GM18505 (cell line): ENCODE data around the gene PSD4.

Source experiments
- ATAC-seq: cut with Tn5 transposase; IDR thresholded peaks from one replicate; pipeline ENCODE4 v1.9.1; 2021; ENCODE audit not compliant: unreplicated experiment
- POLR2A ChIP-seq: IDR thresholded peaks from 4 replicates; pipeline ENCODE4 v1.6.1; 2011; ENCODE audit warnings: borderline replicate concordance; ENCODE audit not compliant: insufficient read depth, insufficient read length; ENCODE audit errors: extremely low read depth

PSD4 gene

DNA sequence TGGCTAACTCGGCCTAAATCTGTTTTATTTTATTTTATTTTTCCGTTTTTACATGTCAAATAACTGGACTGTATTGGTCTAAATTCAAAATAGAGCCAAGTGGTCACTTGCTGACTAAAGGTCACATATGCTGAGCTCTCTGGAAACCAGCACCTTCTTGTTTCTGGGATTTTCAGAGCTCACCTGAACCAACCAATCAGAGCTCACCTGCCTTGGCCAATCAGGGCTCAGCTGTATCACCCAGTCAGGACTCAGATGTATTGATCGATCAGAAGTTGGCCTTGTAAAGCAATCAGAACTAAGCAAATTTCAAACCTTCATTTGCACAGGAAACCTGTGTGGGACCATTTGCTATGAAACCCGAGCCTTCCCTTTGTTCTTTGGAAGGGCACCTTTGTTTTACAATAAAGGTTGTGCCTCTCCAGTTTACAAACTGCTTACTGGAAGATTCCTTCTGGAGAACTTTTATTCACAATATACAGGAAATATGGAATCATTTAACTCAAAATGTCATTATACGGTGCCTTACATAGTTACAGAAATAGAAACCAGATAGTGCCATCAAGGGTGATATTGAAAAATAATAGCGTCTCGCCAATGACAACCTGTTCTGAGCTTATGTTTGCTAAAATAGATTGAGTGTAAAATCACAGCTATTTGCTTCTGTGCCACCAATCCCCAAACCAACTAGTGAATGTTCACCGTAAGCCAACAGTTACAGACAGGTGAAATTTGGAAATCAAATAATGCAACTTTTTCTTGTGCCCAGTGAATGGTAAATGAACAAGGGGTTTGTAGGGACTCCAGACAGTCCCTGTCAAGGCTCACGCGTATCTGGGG is 17.3 kb upstream of the PSD4 start:
- no peak for ATAC-seq
- TF ChIP-seq POLR2A, result no peak

DNA sequence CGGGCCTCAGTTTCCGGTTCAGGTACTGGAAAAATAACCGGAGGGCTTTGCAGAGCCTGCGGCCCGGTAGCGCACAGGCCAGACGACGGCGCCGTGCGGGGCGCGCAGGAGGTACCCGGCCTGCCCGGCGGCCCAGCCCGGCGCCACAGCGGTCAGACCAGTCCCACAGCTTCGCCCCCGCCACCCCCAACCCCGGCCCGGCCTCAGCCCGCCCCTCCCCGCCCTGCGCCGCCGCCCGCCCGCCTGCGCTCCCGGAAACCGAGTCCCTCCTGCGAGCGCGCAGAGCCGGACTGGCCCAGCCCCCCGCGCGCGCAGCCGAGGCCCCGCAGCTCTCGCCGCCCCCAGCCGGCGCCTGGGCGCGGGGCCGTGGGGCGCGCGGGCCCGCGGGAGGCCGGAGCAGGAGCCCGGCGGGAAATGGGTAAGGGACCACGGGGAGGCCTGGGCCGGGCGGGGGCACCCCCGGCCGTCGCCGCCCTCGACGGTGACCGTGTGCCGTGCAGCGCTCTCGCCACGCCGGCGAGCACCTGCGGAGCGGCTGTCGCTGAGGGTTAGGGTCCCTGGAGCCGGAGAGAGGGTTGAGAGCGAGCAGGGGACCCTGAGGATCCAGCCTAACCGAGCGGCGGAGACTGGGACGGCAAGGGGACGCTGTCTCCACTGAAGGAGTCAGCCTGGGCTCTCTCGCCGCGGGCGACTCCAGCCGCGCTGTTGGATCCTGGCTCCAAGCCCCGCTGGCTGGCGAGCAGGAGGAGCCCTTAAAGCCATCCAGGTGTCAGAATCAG is 16.5 kb upstream of the PSD4 start:
- peak; percentile 77 for ATAC-seq

DNA sequence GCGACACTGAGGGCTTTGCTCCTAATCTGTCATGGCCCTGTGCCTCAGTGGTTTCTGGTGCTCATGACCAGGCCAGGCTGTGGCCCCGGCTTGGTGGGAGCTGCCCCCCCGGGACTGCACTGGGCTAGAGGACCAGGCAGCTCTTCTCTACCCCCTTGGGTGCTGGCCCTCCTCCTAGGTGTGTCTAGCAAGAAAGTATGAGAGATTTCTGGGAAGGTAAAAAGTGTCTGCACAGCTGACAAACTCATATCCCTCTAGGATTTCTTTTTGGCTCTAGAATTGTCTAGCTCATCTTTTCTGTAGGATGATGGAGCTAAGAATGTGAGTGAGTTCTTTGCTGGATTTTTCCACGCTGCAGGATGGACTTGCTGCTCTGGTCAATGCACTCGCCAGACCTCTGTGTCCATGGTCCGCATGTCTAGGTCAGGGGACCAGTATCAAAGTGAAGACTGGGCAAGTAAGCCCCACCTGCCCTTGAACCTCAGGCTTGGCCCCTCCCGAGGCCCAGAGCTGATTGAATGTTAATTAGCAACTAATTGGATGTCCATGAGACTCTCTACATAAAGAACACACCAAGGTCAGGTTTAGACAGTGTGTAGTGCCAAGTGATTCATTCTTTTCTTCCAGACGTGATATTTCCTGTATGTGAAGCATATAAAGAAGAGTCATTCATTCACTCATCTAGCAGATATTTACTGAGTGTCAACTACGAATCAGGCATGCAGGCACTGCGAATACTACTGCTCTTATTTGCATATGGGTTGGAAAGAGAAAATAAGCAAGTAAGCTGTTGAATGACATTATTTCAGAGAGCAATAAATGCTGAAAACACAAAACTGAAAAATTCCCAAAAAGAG is 15.6 kb upstream of the PSD4 start:
- ATAC-seq, result no peak
- no peak for TF ChIP-seq POLR2A

More for the DNA sequence above, 16.5 kb upstream of the PSD4 start:
- peak; percentile 41 for TF ChIP-seq POLR2A

DNA sequence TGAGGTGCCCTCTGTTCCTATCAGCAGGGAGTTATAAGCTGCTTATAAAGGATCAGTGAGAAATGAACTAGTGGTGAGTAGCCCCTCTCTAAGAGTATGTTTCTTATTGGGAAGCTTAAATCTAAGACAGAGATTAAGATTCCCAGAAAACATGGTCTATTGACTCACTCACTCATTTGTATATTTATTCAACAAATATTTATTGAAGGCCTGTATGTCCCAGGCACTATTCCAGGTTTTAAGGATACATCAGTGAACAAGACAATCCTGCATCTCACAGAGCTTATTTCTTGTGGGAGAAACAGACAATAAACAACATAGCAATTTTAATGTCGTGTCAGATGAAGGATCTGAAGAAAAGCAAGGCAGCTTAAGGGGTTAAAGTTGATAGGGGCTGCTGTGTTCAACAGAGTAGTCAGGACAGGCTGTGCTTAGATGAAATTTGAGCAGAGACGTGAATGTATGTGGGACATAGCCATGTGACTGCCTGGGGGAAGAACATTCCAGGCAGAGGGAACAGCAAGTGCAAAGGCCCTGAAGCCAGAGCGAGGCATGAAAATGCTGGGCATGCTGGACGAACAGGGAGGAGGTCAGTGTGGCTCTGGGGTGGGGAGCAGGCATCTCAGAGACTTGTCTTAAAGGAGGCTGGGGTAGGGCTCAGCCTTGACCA is 14.8 kb upstream of the PSD4 start:
- no peak for TF ChIP-seq POLR2A
- no peak for ATAC-seq

DNA sequence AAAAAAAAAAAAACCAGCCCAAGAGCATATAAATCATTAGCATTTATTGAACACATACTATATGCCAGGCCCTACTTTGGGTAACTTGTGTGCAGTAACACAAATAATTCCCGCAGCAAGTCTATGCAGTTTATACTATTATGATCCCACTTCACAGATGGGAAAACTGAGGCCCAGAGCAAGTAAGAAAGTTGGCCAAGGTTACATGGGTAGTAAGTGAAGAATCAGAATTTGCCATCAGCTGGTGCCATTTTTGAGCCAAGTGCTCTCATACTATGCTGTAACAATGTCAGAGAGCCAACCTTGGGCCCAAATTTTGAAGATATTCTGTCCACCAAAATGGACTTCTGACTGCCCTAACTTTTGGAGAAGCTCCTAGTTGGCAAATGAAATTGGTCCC is 13.5 kb upstream of the PSD4 start:
- no peak for TF ChIP-seq POLR2A
- no peak for ATAC-seq

DNA sequence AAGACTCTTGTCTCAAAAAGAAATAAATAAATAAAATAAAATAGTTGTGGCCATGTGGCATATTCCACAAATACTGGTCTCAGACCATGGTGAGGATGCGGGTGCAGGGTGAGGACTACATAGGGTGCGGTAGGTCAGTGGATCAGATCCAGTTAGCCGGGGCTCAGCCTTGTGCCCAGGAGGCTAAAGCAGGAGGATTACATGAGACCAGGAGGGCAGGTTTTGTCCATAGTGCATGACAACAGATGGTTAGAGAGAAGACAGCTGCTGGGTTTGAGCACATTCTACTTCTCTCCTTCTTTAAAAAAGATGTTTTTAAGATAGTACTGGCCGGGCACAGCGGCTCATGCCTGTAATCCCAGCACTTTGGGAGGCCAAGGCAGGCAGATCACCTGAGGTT is 12.8 kb upstream of the PSD4 start:
- TF ChIP-seq POLR2A, result no peak
- no peak for ATAC-seq

DNA sequence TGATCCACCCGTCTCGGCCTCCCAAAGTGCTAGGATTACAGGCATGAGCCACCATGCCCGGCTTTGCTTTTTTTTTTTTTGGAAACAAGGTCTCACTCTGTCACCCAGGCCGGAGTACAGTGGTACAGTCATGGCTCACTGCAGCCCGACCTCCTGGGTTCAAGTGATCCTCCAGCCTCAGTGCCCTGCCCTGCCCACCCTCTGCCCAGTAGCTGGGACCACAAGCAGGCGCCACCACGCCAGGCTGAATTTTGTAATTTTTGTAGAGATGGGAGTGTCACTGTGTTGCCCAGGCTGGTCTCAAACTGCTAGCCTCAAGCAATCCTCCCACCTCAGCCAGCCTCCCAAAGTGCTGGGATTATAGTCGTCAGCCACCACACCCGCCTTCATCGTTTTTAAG is 11.6 kb upstream of the PSD4 start:
- TF ChIP-seq POLR2A, result no peak

DNA sequence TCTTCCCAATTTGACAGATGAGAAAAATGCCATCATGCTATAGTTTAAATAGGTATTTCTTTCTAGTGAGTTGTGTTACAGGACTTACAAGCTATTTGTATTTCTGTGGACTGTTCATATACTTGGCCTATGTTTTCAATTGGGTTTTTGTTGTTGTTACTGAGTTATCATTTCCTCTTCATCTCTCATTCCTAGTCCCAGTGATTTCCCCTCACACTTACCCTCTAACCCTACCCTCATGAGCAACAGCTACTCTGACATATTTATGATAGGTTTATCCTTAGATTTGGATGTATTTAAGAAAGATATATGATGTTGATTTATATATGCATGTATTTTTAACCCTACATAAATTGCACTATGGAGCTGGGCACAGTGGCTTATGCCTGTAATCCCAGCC is 10.9 kb upstream of the PSD4 start:
- no peak for TF ChIP-seq POLR2A
- no peak for ATAC-seq

More for the DNA sequence above, 11.6 kb upstream of the PSD4 start:
- no peak for ATAC-seq

DNA sequence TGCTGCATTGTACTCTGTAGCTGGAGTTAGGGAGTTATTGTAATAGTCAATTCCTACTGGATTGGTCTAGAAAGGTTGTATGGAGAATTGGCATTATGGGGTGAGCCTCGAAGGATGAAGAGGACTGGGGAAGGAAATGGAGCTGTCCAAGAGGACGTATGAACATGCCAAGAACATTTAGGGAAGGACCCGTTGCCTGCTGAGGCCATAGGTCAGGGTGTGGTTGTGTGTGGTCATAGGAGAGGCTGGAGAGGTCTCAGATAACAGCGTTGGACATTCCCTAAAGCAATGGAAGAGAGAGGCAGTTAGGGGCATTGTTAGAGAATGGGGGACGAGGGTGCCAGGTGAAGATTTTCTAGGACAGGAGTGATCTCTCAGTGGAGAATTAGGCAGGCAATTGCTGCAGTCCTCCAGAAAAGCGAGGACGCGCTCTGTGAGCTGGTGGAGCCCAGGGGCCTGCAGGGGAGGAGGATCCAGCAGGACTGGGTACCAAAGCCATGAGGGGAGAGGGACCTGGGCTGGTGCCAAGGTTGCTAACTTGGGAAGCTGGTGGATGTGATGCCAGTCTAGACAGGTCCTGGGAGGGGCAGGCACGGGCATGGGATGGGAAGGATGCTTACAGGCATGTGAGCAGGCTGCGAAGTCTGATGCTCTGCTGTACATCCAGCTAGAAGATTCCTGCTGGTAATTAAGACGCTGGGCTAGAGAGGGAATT is 9.4 kb upstream of the PSD4 start:
- TF ChIP-seq POLR2A, result no peak
- ATAC-seq, result no peak

DNA sequence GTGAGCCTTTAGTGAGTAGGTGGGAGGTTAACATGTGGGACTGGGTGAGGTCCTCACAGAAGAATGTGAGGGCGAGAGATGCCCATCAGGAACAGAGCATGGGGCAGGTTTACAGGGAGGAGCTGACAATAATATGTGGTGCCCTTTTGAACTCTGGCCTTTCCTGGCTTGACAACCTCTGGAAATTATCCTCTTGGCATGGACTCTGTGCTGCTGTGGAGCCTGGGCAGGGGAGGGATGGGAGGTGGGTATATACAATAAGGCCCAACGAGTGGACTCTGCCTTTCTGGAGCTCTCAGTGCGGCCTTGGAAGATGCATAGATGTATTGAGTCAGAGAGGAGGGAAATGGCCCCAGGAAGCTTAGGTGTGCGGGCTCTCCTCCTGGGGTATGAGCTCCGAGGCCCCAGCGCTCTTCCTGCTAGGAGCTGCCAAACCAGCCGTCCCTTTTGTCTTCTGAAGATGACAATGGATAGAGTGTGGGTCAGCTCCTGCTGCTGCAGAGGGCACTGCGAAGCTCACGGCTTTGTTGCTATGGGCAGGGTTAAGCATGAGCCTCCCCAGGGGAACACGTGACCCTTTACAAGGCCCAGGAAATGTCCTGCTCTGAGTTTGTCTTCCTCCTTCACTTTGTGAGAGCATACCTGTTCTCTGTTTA is 8.7 kb upstream of the PSD4 start:
- ATAC-seq, result no peak
- no peak for TF ChIP-seq POLR2A

DNA sequence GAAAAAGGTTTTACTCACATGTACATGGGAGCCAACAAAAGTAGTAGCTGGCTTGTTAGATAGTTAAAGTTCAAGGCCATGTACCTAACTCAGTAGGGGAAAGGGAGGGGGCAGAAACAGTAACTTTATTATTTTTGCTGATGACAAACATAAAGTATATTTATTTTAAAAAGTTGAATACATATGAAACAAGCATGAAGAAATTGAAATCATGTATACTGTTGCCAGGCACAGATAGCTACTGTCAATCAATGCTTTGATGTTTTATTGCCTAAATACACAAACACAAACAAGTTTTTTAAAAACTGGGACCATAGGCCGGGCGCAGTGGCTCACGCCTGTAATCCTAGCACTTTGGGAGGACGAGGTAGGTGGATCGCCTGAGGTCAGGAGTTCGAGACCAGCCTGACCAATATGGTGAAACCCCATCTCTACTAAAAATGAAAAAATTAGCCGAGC is 7.6 kb upstream of the PSD4 start:
- TF ChIP-seq POLR2A, result no peak
- no peak for ATAC-seq
